ENCODE measurements around the gene PLXDC1. TPM values are rescaled to one million over a fixed set of nuclear protein-coding genes. Genes with fewer than 3 reads are reported as not detected.

PLXDC1 gene
- total and polyA plus RNA-seq, 2 of the 13 experiments (the other 11 are each of a cell fraction or from before 2014, with no cell fraction given): not detected

DNA sequence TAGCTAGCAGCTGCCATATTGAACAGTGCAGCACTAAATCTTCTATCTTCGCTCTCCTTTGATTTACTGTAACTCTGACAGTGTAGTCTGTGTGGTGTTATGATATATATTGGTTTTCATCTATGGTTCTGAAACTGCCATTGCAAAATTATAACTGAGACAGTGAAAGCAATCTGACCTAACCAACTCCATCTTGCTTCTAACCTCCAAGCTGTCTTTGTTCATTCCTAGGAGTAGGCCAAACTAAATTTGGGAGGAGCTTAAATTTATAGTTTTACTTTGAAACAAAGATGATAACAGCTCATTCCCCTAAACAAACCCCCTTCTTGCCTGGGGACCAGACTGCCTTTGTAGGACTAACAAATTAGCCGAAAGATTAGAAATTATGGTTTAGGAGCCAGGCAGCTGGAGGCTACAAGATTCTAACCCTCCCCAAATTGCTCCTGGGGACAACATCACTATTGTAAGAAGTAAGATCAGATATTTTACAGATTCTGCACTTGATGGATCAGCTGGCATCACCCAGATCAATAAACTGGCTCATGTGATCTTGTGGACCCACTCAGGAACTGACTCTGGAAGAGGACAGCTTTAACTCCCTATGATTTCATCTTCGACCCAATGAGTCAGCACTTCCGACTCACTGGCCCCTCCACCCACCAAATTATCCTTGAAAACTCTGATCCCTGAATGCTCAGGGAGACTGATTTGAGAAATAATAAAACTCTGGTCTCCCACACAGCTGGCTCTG, 137.2 kb downstream of the PLXDC1 start (continued):
- TF ChIP-seq ZNF564 (CRISPR knock-in tag; IDR thresholded peaks at IDR 0.05) (no peak), STAG1 (CRISPR knock-in tag; IDR thresholded peaks at IDR 0.05) (no peak), MAFF (IDR thresholded peaks at IDR 0.05; ENCODE audit: low read depth, low read length) (peak; percentile 59), ZBTB33 (CRISPR knock-in tag; IDR thresholded peaks at IDR 0.05) (no peak), ZNF570 (CRISPR knock-in tag; IDR thresholded peaks at IDR 0.05; ENCODE audit: borderline replicate concordance) (no peak), RARA (CRISPR knock-in tag; IDR thresholded peaks at IDR 0.05) (no peak), EED (CRISPR knock-in tag; IDR thresholded peaks at IDR 0.05) (no peak), EP300 (IDR thresholded peaks at IDR 0.05; ENCODE audit: low read depth in 2 of 2, low read length in 2 of 2) (no peak), EP300 (CRISPR knock-in tag; IDR thresholded peaks at IDR 0.05; ENCODE audit: borderline replicate concordance) (no peak), HIC2 (CRISPR knock-in tag; IDR thresholded peaks at IDR 0.05; ENCODE audit: low read depth) (no peak), JARID2 (CRISPR knock-in tag; IDR thresholded peaks at IDR 0.05; ENCODE audit: insufficient replicate concordance) (no peak), TSC22D2 (CRISPR knock-in tag; IDR thresholded peaks at IDR 0.05; ENCODE audit: borderline replicate concordance) (no peak), ZNF562 (CRISPR knock-in tag; IDR thresholded peaks at IDR 0.05; ENCODE audit: borderline replicate concordance) (no peak), TAF15 (IDR thresholded peaks at IDR 0.05; ENCODE audit: low read depth, low read length, poor library complexity, severe bottlenecking) (no peak), ZZZ3 (CRISPR knock-in tag; IDR thresholded peaks at IDR 0.05; ENCODE audit: borderline replicate concordance) (no peak), TBX3 (IDR thresholded peaks at IDR 0.05; ENCODE audit: borderline replicate concordance) (no peak), CHD4 (IDR thresholded peaks at IDR 0.05; ENCODE audit: borderline replicate concordance, low read length) (no peak), TGIF2 (CRISPR knock-in tag; IDR thresholded peaks at IDR 0.05) (no peak), ZSCAN5A (CRISPR knock-in tag; IDR thresholded peaks at IDR 0.05; ENCODE audit: borderline replicate concordance) (no peak)
- TF ChIP-seq, protein P1, sequence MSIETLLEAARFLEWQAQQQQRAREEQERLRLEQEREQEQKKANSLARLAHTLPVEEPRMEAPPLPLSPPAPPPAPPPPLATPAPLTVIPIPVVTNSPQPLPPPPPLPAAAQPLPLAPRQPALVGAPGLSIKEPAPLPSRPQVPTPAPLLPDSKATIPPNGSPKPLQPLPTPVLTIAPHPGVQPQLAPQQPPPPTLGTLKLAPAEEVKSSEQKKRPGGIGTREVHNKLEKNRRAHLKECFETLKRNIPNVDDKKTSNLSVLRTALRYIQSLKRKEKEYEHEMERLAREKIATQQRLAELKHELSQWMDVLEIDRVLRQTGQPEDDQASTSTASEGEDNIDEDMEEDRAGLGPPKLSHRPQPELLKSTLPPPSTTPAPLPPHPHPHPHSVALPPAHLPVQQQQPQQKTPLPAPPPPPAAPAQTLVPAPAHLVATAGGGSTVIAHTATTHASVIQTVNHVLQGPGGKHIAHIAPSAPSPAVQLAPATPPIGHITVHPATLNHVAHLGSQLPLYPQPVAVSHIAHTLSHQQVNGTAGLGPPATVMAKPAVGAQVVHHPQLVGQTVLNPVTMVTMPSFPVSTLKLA (IDR thresholded peaks at IDR 0.05): no peak
- TF ChIP-seq, protein P2, sequence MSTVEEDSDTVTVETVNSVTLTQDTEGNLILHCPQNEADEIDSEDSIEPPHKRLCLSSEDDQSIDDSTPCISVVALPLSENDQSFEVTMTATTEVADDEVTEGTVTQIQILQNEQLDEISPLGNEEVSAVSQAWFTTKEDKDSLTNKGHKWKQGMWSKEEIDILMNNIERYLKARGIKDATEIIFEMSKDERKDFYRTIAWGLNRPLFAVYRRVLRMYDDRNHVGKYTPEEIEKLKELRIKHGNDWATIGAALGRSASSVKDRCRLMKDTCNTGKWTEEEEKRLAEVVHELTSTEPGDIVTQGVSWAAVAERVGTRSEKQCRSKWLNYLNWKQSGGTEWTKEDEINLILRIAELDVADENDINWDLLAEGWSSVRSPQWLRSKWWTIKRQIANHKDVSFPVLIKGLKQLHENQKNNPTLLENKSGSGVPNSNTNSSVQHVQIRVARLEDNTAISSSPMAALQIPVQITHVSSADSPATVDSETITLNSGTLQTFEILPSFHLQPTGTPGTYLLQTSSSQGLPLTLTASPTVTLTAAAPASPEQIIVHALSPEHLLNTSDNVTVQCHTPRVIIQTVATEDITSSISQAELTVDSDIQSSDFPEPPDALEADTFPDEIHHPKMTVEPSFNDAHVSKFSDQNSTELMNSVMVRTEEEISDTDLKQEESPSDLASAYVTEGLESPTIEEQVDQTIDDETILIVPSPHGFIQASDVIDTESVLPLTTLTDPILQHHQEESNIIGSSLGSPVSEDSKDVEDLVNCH (CRISPR knock-in tag; IDR thresholded peaks at IDR 0.05): no peak
